Measurements from ENCODE around the gene TOR4A. TPM values are rescaled to one million over a fixed set of nuclear protein-coding genes. Genes with fewer than 3 reads are reported as not detected.

Gene TOR4A
- total RNA-seq, 1 donor from 2014 or later, result 1.5 TPM

GRCh38 chr9:137243626-137244485 is 33.7 kb upstream of the TOR4A start:
- H3K27ac Mint-ChIP-seq (ENCODE audit: unreplicated experiment), result no peak overlapping the region

GRCh38 chr9:137244486-137245449 is 32.8 kb upstream of the TOR4A start:
- Mint-ChIP-seq H3K4me3 (ENCODE audit: unreplicated experiment) (no peak overlapping the region), H3K9me3 (ENCODE audit: unreplicated experiment) (no peaks in the 10 kb centered on the region), H3K4me1 (ENCODE audit: low read depth, unreplicated experiment) (peaks cover 7% of the 10 kb centered on the region), H3K36me3 (ENCODE audit: unreplicated experiment) (no peaks in the 10 kb centered on the region), H3K27me3 (ENCODE audit: unreplicated experiment) (peaks cover 12% of the 10 kb centered on the region), H3K27ac (ENCODE audit: unreplicated experiment) (no peak overlapping the region)
- no peak for DNase-seq
- no peak for TF ChIP-seq CTCF (IDR thresholded peaks at IDR 0.05; ENCODE audit: partially characterized antibody, unreplicated experiment)

More at GRCh38 chr9:137243626-137244485, 33.7 kb upstream of the TOR4A start:
- Mint-ChIP-seq H3K4me1 (ENCODE audit: low read depth, unreplicated experiment) (peaks cover 11% of the 10 kb centered on the region), H3K9me3 (ENCODE audit: unreplicated experiment) (peaks cover 3% of the 10 kb centered on the region), H3K36me3 (ENCODE audit: unreplicated experiment) (no peaks in the 10 kb centered on the region), H3K27me3 (ENCODE audit: unreplicated experiment) (peaks cover 15% of the 10 kb centered on the region), H3K4me3 (ENCODE audit: unreplicated experiment) (no peak overlapping the region)
- TF ChIP-seq CTCF (IDR thresholded peaks at IDR 0.05; ENCODE audit: partially characterized antibody, unreplicated experiment), result no peak
- no peak for DNase-seq

- Mint-ChIP-seq H3K4me1 (ENCODE audit: low read depth, unreplicated experiment) (peaks cover 7% of the 10 kb centered on the region), H3K9me3 (ENCODE audit: unreplicated experiment) (no peaks in the 10 kb centered on the region), H3K36me3 (ENCODE audit: unreplicated experiment) (no peaks in the 10 kb centered on the region), H3K4me3 (ENCODE audit: unreplicated experiment) (no peak overlapping the region), H3K27me3 (ENCODE audit: unreplicated experiment) (peaks cover 11% of the 10 kb centered on the region), H3K27ac (ENCODE audit: unreplicated experiment) (no peak overlapping the region)
- no peak for TF ChIP-seq CTCF (IDR thresholded peaks at IDR 0.05; ENCODE audit: partially characterized antibody, unreplicated experiment)
- DNase-seq, result no peak
Measured at GRCh38 chr9:137245450-137246421, 31.8 kb upstream of the TOR4A start.

- no peak for DNase-seq
- Mint-ChIP-seq H3K27me3 (ENCODE audit: unreplicated experiment) (peaks cover 7% of the 10 kb centered on the region), H3K36me3 (ENCODE audit: unreplicated experiment) (no peaks in the 10 kb centered on the region), H3K4me1 (ENCODE audit: low read depth, unreplicated experiment) (peaks cover 6% of the 10 kb centered on the region), H3K9me3 (ENCODE audit: unreplicated experiment) (no peaks in the 10 kb centered on the region), H3K27ac (ENCODE audit: unreplicated experiment) (no peak overlapping the region), H3K4me3 (ENCODE audit: unreplicated experiment) (no peak overlapping the region)
- TF ChIP-seq CTCF (IDR thresholded peaks at IDR 0.05; ENCODE audit: partially characterized antibody, unreplicated experiment), result no peak
Measured at GRCh38 chr9:137247135-137247915, 30.2 kb upstream of the TOR4A start.

Data from glutamatergic neuron (in vitro differentiated cells).